CD4-positive, alpha-beta T cell treated with Interleukin-10 for 1 hour (primary cell): ENCODE measurements around the gene CIAPIN1.

Source experiments
- DNase-seq: peaks from one replicate; pipeline ENCODE4 v3.0.0-alpha.2; 2020

CIAPIN1 gene

GRCh38 chr16:57439947-57440346 lies 7.2 kb downstream of the CIAPIN1 start:
- peak; percentile 13 for DNase-seq

- DNase-seq = no peak
Observed at GRCh38 chr16:57435838-57436237, 11.3 kb downstream of the CIAPIN1 start.

DNA sequence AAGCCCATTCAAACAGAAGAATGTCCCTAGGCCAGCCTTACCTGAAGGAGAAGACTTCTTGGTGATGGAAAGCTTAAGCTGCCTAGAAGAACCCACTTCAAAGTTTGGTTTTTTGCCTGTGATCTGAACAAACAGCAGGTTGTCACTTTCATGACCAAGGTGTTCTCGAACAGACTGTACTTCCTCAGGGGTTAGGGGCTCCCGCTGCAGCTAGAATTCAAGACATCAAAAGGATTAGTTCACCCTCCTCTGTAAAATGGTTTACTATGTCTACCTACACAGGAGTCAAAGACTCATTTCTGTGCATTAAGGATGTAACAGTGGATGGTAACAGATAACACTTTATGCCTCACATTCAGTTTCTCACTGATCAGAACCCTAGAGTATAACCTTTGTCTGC lies 13.2 kb downstream of the CIAPIN1 start:
- DNase-seq = no peak

GRCh38 chr16:57432989-57433388 lies 14.2 kb downstream of the CIAPIN1 start:
- DNase-seq = no peak

- DNase-seq = no peak
Observed at GRCh38 chr16:57432505-57432904, 14.7 kb downstream of the CIAPIN1 start.

- DNase-seq = no peak
Observed at GRCh38 chr16:57430955-57431354, 16.2 kb downstream of the CIAPIN1 start.

GRCh38 chr16:57427824-57428223 lies 19.4 kb downstream of the CIAPIN1 start:
- DNase-seq = no peak

- no peak for DNase-seq
Observed at GRCh38 chr16:57427307-57427706, 19.9 kb downstream of the CIAPIN1 start.

- no peak for DNase-seq
Observed at GRCh38 chr16:57426356-57426755, 20.8 kb downstream of the CIAPIN1 start.

- no peak for DNase-seq
Observed at GRCh38 chr16:57424583-57424982, 22.6 kb downstream of the CIAPIN1 start.

- no peak for DNase-seq
Observed at GRCh38 chr16:57423152-57423551, 24.0 kb downstream of the CIAPIN1 start.

GRCh38 chr16:57422026-57422944 lies 24.9 kb downstream of the CIAPIN1 start:
- no peak for DNase-seq

GRCh38 chr16:57419506-57419905 lies 27.7 kb downstream of the CIAPIN1 start:
- no peak for DNase-seq

DNA sequence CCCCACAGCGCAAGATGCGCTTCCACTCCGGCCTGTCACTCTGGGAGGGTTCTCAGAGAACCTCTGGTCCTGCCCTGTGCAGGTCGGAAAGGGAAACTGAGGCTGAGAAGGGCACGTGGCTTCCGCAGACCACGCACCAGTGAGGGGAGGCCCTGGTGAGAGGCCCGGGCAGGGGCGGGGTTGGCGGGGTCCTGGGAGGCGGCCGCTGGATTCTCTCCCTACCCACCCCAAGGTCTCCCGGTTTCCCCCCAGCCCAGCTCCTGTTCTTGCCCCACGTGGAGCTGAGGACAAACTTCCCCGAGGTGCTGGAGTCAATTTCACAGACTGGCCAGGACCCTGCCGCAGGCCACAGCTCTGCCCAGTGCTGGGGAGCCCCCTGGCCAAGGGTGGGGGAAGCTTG lies 31.1 kb downstream of the CIAPIN1 start:
- DNase-seq = no peak

- DNase-seq = no peak
Observed at GRCh38 chr16:57413733-57414132, 33.5 kb downstream of the CIAPIN1 start.

- no peak for DNase-seq
Observed at GRCh38 chr16:57413301-57413730, 33.9 kb downstream of the CIAPIN1 start.

GRCh38 chr16:57412584-57412983 lies 34.6 kb downstream of the CIAPIN1 start:
- no peak for DNase-seq

GRCh38 chr16:57411362-57411976 lies 35.7 kb downstream of the CIAPIN1 start:
- no peak for DNase-seq

DNA sequence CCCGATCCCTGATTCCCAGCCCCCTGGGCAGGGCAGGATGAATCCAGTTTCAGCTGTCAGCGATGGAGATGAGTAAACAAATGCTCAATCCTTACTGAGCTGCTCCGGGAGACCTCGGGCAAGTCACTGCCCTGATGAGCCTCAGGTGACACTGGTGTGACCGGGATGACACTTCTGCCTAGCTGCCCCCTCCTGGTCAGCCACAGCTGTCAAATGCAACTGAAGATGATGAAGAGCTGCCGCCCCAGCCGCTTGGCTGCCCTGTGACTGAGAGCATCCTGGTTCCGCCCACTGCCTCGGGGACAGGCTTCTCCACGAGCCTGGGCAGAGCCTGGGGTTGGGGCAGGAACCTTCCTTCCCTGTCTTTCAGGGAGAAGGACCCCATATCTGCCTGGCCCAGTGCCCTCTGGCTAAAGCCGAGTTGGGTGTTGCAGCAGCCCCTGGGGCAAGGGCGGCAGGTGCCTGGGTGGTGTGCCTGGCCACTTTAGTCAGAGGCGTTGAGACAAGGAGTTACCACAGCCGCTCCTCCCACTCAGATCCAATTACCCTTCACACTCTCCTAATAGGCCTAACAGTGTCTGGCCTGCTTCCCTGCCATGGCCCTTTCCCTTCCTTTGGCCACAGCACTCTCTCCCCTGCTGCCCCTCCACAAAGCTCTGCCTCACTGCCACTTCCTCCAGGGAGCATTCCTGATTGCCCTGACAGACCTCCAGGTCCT lies 37.2 kb downstream of the CIAPIN1 start:
- DNase-seq = no peak

GRCh38 chr16:57409065-57409464 lies 38.1 kb downstream of the CIAPIN1 start:
- no peak for DNase-seq

DNA sequence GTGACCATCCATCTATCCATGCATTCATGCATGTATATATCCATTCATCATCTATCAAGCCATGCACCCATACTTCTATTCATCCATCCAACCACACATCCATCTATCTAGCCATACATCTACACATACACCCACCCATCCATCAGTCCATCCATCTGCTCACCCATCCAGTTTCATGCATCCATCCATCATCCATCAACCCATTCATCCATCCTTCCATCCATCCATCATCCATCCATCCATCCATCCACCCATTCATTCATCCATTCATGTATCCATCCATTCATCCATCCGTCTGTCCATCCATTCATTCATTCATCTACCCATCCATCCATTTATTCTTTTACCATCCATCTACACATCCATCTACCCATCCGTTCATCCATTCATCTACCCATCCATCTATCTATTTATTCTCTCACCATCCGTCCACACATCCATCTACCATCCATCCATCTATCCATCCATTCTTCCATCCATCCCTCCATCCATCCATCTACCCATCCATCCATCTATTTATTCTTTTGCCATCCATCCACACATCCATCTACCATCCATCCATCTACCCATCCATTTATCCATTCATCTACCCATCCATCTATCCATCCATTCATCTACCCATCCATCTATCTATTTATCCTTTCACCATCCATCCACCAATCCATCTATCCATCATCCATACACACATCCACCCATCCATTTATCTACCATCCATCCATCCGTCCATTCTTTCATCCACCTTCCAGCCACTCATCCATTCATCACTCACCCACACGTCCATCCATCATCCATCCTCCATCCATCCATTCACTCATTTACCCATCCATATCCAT lies 39.4 kb downstream of the CIAPIN1 start:
- DNase-seq = no peak

GRCh38 chr16:57406881-57407280 lies 40.3 kb downstream of the CIAPIN1 start:
- no peak for DNase-seq

DNA sequence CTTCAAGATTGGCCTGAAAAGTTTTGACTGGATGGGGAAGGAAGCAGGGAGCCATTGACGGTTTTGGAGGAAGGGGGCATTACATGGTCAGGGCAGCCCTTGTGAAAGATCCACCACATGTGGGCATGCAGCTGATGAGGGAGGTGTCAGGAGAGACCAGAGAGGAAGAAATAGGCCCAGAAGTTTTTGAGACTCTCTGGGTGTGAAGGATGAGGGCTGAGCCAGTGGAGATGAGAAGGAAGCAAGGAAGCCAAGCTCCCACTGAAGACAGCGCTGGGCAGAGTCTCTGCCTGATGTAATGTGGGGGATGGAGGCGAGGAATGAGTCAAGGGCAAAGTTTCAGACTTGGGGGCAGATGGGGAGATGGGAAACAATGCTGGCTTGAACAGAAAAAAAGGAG lies 42.1 kb downstream of the CIAPIN1 start:
- DNase-seq = no peak
